Activated B cell treated with CpG ODN at 0.5 μM for 24 hours (primary cell): ENCODE data around the gene SYMPK. TPM values are rescaled to one million over a fixed set of nuclear protein-coding genes. Genes with fewer than 3 reads are reported as not detected.
A peak's percentile ranks its signal among the peaks of the same experiment; 100 is the strongest.

Experiments used
- ATAC-seq: fragments of 200-7000 bp; cut with Tn5 transposase; one replicate; pipeline ENCODE4 v1.10.0; 2021; ENCODE audit warnings: low read depth, mild to moderate bottlenecking, moderate library complexity
- CTCF ChIA-PET: fragments of 350-600 bp; sonication (Branson Sonifier 250); formaldehyde crosslinking; loops from one replicate; lab custom pipeline; 2021; ENCODE audit warnings: antibody characterized with exemption; lab: Charles Lee
- POLR2A ChIA-PET: fragments of 350-600 bp; sonication (Branson Sonifier 250); formaldehyde crosslinking; loops from one replicate; lab custom pipeline; 2021; ENCODE audit warnings: antibody characterized with exemption; lab: Charles Lee
- DNase-seq: peaks from one replicate; pipeline ENCODE4 v3.0.0; 2022
- H3K27ac Mint-ChIP-seq: one replicate; pipeline ENCODE4 v1.8.0; 2020; ENCODE audit warnings: mixed read lengths
- H3K27me3 Mint-ChIP-seq: one replicate; pipeline ENCODE4 v1.8.0; 2021; ENCODE audit warnings: mixed read lengths
- H3K36me3 Mint-ChIP-seq: one replicate; pipeline ENCODE4 v1.8.0; 2021; ENCODE audit warnings: low read depth, mixed read lengths
- H3K4me1 Mint-ChIP-seq: one replicate; pipeline ENCODE4 v1.8.0; 2021; ENCODE audit warnings: mixed read lengths
- H3K4me3 Mint-ChIP-seq: one replicate; pipeline ENCODE4 v1.8.0; 2020; ENCODE audit warnings: mild to moderate bottlenecking, mixed read lengths
- H3K9me3 Mint-ChIP-seq: one replicate; pipeline ENCODE4 v1.8.0; 2020; ENCODE audit warnings: mixed read lengths
- CTCF ChIP-seq: fragments of 200-600 bp; IDR thresholded peaks from one replicate; pipeline ENCODE4 v1.8.0; 2022; ENCODE audit warnings: antibody characterized with exemption, mild to moderate bottlenecking
- intact Hi-C: fragments of 100-400 bp; cut with micrococcal nuclease; formaldehyde crosslinking; loops from one replicate; pipeline ENCODE4 v1.15.1; 2024
- total RNA-seq: library from RNA; stranded (reverse); gene quantifications from 2 replicates; pipeline ENCODE4 v1.2.3, GENCODE V29; 2022

SYMPK gene
- total RNA-seq, 1 donor from 2014 or later = 150 TPM

- no peaks in the 10 kb centered on the region for H3K9me3 Mint-ChIP-seq
Observed at GRCh38 chr19:45865269-45865948, 2.5 kb upstream of the SYMPK start.

GRCh38 chr19:45864629-45865082 is 1.7 kb upstream of the SYMPK start:
- peaks cover 15% of the 10 kb centered on the region for H3K36me3 Mint-ChIP-seq
- no peak for TF ChIP-seq CTCF
- intact Hi-C loops = loop anchor here (5.0 to 10.0 kb wide), 3 partner anchors 403 to 790 kb away; partner anchors contain the start of genes GEMIN7, POLR1G, PPP1R13L and ZNF296
- no peak overlapping the region for H3K27ac Mint-ChIP-seq
- H3K4me3 Mint-ChIP-seq = peak overlapping the region; percentile 66
- ChIA-PET POLR2A (interaction anchor here (0.6 to 2.5 kb wide), 4 partner anchors 15 to 147 kb away, joined by 3 to 33 read pairs (median 7); partner anchors contain the start of gene IRF2BP1), CTCF (interaction anchor here (1.2 to 2.7 kb wide), 5 partner anchors 17 to 152 kb away, joined by 3 to 16 read pairs (median 4); no protein-coding TSS in a partner anchor)
- H3K9me3 Mint-ChIP-seq = no peaks in the 10 kb centered on the region
- H3K27me3 Mint-ChIP-seq = peaks cover 19% of the 10 kb centered on the region
- no peak for DNase-seq
- no peak for ATAC-seq
- H3K4me1 Mint-ChIP-seq = peaks cover 37% of the 10 kb centered on the region

More at GRCh38 chr19:45865269-45865948, 2.5 kb upstream of the SYMPK start:
- Mint-ChIP-seq H3K36me3 (peaks cover 13% of the 10 kb centered on the region), H3K4me1 (peaks cover 35% of the 10 kb centered on the region), H3K27ac (no peak overlapping the region), H3K4me3 (no peak overlapping the region), H3K27me3 (peaks cover 19% of the 10 kb centered on the region)
- intact Hi-C loops = loop anchor here (10.0 kb wide), 2 partner anchors 461 to 791 kb away; partner anchors contain the start of genes GEMIN7, POLR1G, PPP1R13L and ZNF296
- CTCF ChIA-PET = interaction anchor here (1.6 to 2.7 kb wide), 3 partner anchors 17 to 151 kb away, joined by 3 to 16 read pairs (median 6); no protein-coding TSS in a partner anchor
- DNase-seq (no peak), ATAC-seq (no peak)
- POLR2A ChIA-PET = interaction anchor here (0.6 to 2.5 kb wide), 2 partner anchors 17 to 148 kb away, joined by 3 to 11 read pairs; no protein-coding TSS in a partner anchor
- TF ChIP-seq CTCF = no peak

GRCh38 chr19:45863840-45864628 is 1.1 kb upstream of the SYMPK start, which contains the start of gene FOXA3:
FOXA3 (plus strand) TSS chr19:45864326; CDS start chr19:45864457, 131 bp downstream.
- Mint-ChIP-seq H3K9me3 (no peaks in the 10 kb centered on the region), H3K27ac (peak within 1 kb of the TSS; percentile 96), H3K36me3 (peaks cover 22% of the 10 kb centered on the region), H3K4me3 (peak within 1 kb of the TSS; percentile 96), H3K27me3 (peaks cover 19% of the 10 kb centered on the region), H3K4me1 (peaks cover 37% of the 10 kb centered on the region)
- intact Hi-C loops = loop anchor here (1.0 to 10.0 kb wide), 14 partner anchors 22 to 987 kb away; partner anchors contain the start of genes AP2S1, CCDC61, DMWD and GEMIN7
- ChIA-PET POLR2A (interaction anchor here (0.6 to 2.5 kb wide), 22 partner anchors 9 to 849 kb away, joined by 3 to 33 read pairs (median 4); partner anchors contain the start of genes BLOC1S3, DMWD, FOSB and IRF2BP1), CTCF (interaction anchor here (0.8 to 2.7 kb wide), 9 partner anchors 18 to 153 kb away, joined by 3 to 16 read pairs (median 4); partner anchors contain the start of genes MYPOP and SIX5)
- no peak for TF ChIP-seq CTCF
- ATAC-seq (peak; percentile 10), DNase-seq (peak; percentile 63)

GRCh38 chr19:45863335-45863839 is 440 bp upstream of the SYMPK start:
- Mint-ChIP-seq H3K36me3 (peaks cover 28% of the 10 kb centered on the region), H3K27me3 (peaks cover 19% of the 10 kb centered on the region), H3K27ac (peak overlapping the region; percentile 96), H3K4me1 (peaks cover 37% of the 10 kb centered on the region), H3K9me3 (no peaks in the 10 kb centered on the region), H3K4me3 (peak overlapping the region; percentile 96)
- ChIA-PET POLR2A (interaction anchor here (0.6 to 2.5 kb wide), 22 partner anchors 9 to 848 kb away, joined by 3 to 33 read pairs (median 4); partner anchors contain the start of genes BLOC1S3, DMWD, FOSB and IRF2BP1), CTCF (interaction anchor here (0.8 to 2.7 kb wide), 8 partner anchors 19 to 153 kb away, joined by 3 to 16 read pairs (median 4); partner anchors contain the start of genes MYPOP and SIX5)
- TF ChIP-seq CTCF = no peak
- no peak for DNase-seq
- no peak for ATAC-seq
- intact Hi-C loops = loop anchor here (1.0 to 10.0 kb wide), 14 partner anchors 23 to 987 kb away; partner anchors contain the start of genes AP2S1, CCDC61, DMWD and GEMIN7
